NB4 (cell line): ENCODE data around the gene SORT1.
A peak's percentile ranks its signal among the peaks of the same experiment; 100 is the strongest.

Source experiments
- DNase-seq: peaks from one replicate; pipeline ENCODE4 v3.0.0; 2010; ENCODE audit warnings: low read depth
- H3K4me3 ChIP-seq: one replicate; pipeline ENCODE4 v1.5.1; 2011; ENCODE audit warnings: mild to moderate bottlenecking, low read depth, low read length, moderate library complexity
- CTCF ChIP-seq: IDR thresholded peaks from one replicate; pipeline ENCODE4 v1.5.1; 2012; ENCODE audit warnings: low read depth, low read length
- MYC ChIP-seq: IDR thresholded peaks from 2 replicates; pipeline ENCODE4 v1.6.1; 2011; ENCODE audit warnings: low read depth, low read length
- POLR2A ChIP-seq: IDR thresholded peaks from 2 replicates; pipeline ENCODE4 v1.6.1; 2011; ENCODE audit warnings: mild to moderate bottlenecking; ENCODE audit not compliant: insufficient read length; ENCODE audit errors: extremely low read depth
- TF ChIP-seq, protein P1 (sequence below): IDR thresholded peaks from 2 replicates; pipeline ENCODE4 v1.6.1; 2011; ENCODE audit warnings: low read depth, low read length

SORT1 gene

DNA sequence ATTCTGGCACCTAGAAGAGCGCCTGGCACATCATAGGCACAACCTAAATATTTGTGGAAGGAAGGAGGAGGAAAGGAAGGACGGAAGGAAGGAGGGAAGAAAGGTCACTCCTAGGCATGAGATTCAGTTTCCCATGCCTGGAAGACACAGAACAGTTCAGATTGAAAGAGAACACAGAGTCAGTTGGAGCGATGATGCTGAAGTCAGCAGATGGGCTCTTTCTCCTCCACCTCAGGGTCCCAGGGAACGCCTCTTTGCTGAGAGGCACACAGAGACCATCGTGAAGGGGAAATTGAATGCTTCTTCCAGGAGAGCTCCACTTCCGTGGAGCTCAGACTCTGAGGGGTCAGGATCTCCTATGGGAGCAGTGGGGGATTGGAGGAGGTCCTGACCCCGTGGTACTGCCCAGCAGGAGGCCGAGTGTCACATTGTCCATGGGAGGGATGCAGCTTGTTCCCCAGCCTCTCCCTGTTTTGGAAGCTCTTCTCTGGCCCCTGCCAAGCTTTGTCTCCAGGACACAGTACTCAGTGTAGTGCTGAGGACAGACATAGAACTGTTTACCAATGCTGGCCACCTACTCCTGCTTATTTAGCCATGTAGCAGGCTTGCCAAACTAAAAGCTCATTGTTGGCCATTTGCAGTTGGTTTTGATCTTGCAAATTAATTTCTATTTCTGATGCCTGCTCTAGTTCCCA is 93.3 kb downstream of the SORT1 start:
- DNase-seq = no peak
- no peak for TF ChIP-seq MYC
- no peak for TF ChIP-seq CTCF
- TF ChIP-seq, protein P1, sequence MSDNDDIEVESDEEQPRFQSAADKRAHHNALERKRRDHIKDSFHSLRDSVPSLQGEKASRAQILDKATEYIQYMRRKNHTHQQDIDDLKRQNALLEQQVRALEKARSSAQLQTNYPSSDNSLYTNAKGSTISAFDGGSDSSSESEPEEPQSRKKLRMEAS = no peak
- TF ChIP-seq POLR2A = no peak
- no peak overlapping the region for H3K4me3 ChIP-seq

- TF ChIP-seq, protein P1 = no peak
- TF ChIP-seq CTCF (no peak), POLR2A (no peak), MYC (no peak)
- no peak overlapping the region for H3K4me3 ChIP-seq
- DNase-seq = no peak
Observed at GRCh38 chr1:109301874-109302273, 95.8 kb downstream of the SORT1 start.

- TF ChIP-seq CTCF (no peak), POLR2A (no peak), MYC (no peak)
- TF ChIP-seq, protein P1 = no peak
- no peak for DNase-seq
- H3K4me3 ChIP-seq = no peak overlapping the region
Observed at GRCh38 chr1:109300650-109301151, 97.0 kb downstream of the SORT1 start.

DNA sequence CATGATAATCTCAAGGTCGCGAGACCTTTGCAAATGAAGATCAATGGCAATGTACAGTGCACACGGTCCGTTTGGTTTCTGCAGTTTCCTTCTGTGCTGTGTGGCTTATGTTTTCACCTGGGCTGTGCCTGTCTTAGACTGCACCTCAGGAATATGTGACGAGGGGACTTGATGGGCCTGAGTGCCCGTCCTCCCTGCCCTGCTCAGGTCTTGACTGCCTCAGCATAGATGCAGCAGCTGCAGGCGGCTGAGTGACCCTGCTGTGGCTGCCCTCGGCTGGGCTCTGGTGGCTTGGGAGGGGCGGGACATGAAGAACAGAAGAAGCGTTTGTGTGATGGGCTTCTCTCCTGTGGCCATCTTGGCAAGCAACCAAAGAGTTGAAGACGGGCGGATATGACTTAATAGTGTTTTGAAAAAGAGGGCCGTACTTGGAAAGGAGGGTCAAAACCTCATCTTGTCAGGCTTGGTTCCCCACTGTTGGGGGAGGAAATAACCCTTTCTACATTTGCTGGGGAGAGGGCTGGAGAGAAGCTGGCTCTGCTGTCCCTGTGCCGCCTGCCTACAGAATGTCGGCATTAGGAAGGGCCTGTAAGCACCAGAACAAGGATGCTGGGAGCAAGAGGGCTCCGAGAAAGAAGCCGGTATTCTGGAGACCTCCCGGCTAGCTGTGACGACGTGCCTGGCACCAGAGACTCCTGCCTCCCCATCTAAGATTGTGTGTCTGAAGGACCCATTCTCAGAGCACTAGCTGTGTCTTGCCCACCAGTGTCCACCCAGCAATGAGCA is 98.0 kb downstream of the SORT1 start:
- no peak overlapping the region for H3K4me3 ChIP-seq
- TF ChIP-seq POLR2A (no peak), CTCF (no peak), MYC (no peak)
- TF ChIP-seq, protein P1 = no peak
- no peak for DNase-seq

DNA sequence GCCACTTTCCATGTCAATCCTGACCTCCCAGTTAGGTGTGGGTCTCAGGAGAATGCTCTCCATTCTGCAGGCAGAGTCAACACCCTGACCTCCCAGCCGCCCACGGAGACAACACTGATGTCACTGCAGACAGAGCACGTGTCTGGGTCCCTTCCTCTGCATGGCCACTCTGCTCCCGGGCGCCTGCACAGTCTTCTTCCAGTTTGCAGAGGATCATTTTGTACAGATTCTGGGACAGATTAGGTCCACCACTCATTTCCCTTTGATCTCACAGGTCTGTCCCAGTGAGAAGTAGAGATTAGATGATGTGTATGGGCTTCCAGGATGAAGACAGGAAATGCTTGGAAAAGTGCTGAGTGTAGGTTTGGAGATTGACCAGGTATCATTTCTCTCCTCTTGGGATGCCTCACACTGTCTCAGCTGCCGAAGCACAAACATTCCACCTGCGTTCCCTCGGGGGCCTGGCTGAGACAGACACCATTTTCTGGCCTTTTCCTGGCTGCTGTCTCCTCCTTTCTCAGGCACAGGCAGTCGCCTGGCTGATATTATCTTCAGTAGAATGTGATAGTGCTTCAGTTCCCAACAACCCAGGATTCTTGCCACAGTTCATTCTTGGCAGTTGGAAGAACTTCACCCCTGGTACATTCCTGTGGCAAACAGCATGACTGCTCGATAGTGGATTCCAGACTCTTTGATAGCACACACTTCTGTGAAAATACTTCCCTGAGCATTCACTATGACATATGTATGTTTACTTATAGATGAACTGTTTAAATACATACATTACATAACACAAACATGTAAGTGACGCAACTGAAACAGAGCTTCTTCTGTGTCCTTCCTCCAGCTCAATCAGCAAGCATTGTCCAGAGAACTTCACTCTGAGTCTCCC is 98.8 kb downstream of the SORT1 start:
- DNase-seq = no peak
- H3K4me3 ChIP-seq = no peak overlapping the region
- TF ChIP-seq POLR2A (no peak), CTCF (no peak), MYC (no peak)
- TF ChIP-seq, protein P1 = peak; percentile 45; the same call in 1 of the 2 replicates
